GM06990 (cell line): ENCODE results near the gene SLC15A3.

Experiments
- DNase-seq: peaks from one replicate; pipeline ENCODE4 v3.0.0-alpha.2; 2011; ENCODE audit not compliant: insufficient read length; ENCODE audit errors: extremely low read depth
- H3K27me3 ChIP-seq: replicated peaks from 2 replicates; pipeline ENCODE4 v1.6.0; 2011; ENCODE audit warnings: low read length; ENCODE audit not compliant: control insufficient read depth, insufficient read depth
- H3K36me3 ChIP-seq: 2 replicates; pipeline ENCODE4 v1.5.1; 2011; ENCODE audit warnings: low read length; ENCODE audit not compliant: control insufficient read depth, insufficient read depth
- H3K4me3 ChIP-seq: replicated peaks from 2 replicates; pipeline ENCODE4 v1.5.1; 2011; ENCODE audit warnings: low read depth, mild to moderate bottlenecking, control low read depth, low read length
- CTCF ChIP-seq: IDR thresholded peaks from 2 replicates; pipeline ENCODE4 v1.5.1; 2011; ENCODE audit warnings: low read length, control low read depth, mild to moderate bottlenecking, inconsistent platforms; ENCODE audit not compliant: insufficient read depth, poor library complexity, severe bottlenecking

SLC15A3 gene

GRCh38 chr11:60944490-60945294 is 7.3 kb downstream of the SLC15A3 start:
- H3K4me3 ChIP-seq = no peak overlapping the region
- peaks cover 36% of the 10 kb centered on the region for H3K36me3 ChIP-seq
- TF ChIP-seq CTCF = peak; percentile 38
- DNase-seq = no peak
- no peaks in the 10 kb centered on the region for H3K27me3 ChIP-seq

- no peak for TF ChIP-seq CTCF
- DNase-seq = no peak
These were observed 8.9 kb downstream of the SLC15A3 start for GRCh38 chr11:60942970-60943565.

GRCh38 chr11:60942219-60942618 is 9.8 kb downstream of the SLC15A3 start:
- Histone ChIP-seq H3K4me3 (no peak overlapping the region), H3K27me3 (no peaks in the 10 kb centered on the region), H3K36me3 (peaks cover 47% of the 10 kb centered on the region)
- no peak for TF ChIP-seq CTCF
- no peak for DNase-seq

More at GRCh38 chr11:60942970-60943565, 8.9 kb downstream of the SLC15A3 start:
- Histone ChIP-seq H3K4me3 (no peak overlapping the region), H3K27me3 (no peaks in the 10 kb centered on the region), H3K36me3 (peaks cover 45% of the 10 kb centered on the region)

GRCh38 chr11:60941371-60942119 is 10.4 kb downstream of the SLC15A3 start:
- Histone ChIP-seq H3K36me3 (peaks cover 46% of the 10 kb centered on the region), H3K4me3 (no peak overlapping the region), H3K27me3 (no peaks in the 10 kb centered on the region)
- no peak for TF ChIP-seq CTCF
- DNase-seq = no peak

- TF ChIP-seq CTCF = no peak
- DNase-seq = no peak
These were observed 12.1 kb downstream of the SLC15A3 start for GRCh38 chr11:60939855-60940254.

More at GRCh38 chr11:60939855-60940254, 12.1 kb downstream of the SLC15A3 start:
- Histone ChIP-seq H3K36me3 (peaks cover 43% of the 10 kb centered on the region), H3K27me3 (no peaks in the 10 kb centered on the region), H3K4me3 (no peak overlapping the region)
